HepG2 (cell line): Measurements from ENCODE around the gene TRIM44. TPM values are rescaled to one million over a fixed set of nuclear protein-coding genes. Genes with fewer than 3 reads are reported as not detected.

Experiments
- CHD4 ChIP-seq: fragments of 200-600 bp; sonication (generic); IDR thresholded peaks from 2 replicates; pipeline ENCODE4 v1.7.0; 2017; ENCODE audit warnings: mild to moderate bottlenecking, low read length, borderline replicate concordance
- CREB1 ChIP-seq, 2 experiments: fragments of 450-650 bp in 1 of 2; IDR thresholded peaks; 2 replicates each; pipeline ENCODE4 v1.6.1; 2016 to 2017; ENCODE audit warnings: control low read depth in 1 of 2, mild to moderate bottlenecking in 1 of 2, missing compliant biosample characterization in 1 of 2, missing genetic modification characterization in 1 of 2
- EED ChIP-seq: sonication (generic); formaldehyde crosslinking; IDR thresholded peaks from 2 replicates; pipeline ENCODE4 v1.5.0; 2020; ENCODE audit warnings: mild to moderate bottlenecking, missing genetic modification reagents
- HNRNPLL ChIP-seq: fragments of 200-400 bp; formaldehyde crosslinking; IDR thresholded peaks from 2 replicates; pipeline ENCODE4 v1.6.1; 2017; ENCODE audit warnings: mild to moderate bottlenecking, low read depth, low read length; ENCODE audit not compliant: poor library complexity, severe bottlenecking
- HOXA3 ChIP-seq: sonication (generic); formaldehyde crosslinking; IDR thresholded peaks from 2 replicates; pipeline ENCODE4 v1.5.0; 2020; ENCODE audit warnings: missing genetic modification reagents
- JUND ChIP-seq: sonication (generic); formaldehyde crosslinking; IDR thresholded peaks from 2 replicates; pipeline ENCODE4 v1.8.0; 2022; ENCODE audit warnings: mild to moderate bottlenecking, missing genetic modification reagents
- SIN3B ChIP-seq: fragments of 150-350 bp; IDR thresholded peaks from 2 replicates; pipeline ENCODE4 v1.6.1; 2014; ENCODE audit warnings: low read length
- ZBTB7B ChIP-seq: sonication (generic); formaldehyde crosslinking; IDR thresholded peaks from 2 replicates; pipeline ENCODE4 v1.4.0; 2020; ENCODE audit warnings: missing genetic modification reagents
- ZNF180 ChIP-seq: sonication (generic); formaldehyde crosslinking; IDR thresholded peaks from 2 replicates; pipeline ENCODE4 v1.4.0; 2020; ENCODE audit warnings: low read depth, missing genetic modification reagents, borderline replicate concordance
- ZNF484 ChIP-seq: sonication (generic); formaldehyde crosslinking; IDR thresholded peaks from 2 replicates; pipeline ENCODE4 v1.5.1; 2020; ENCODE audit warnings: mild to moderate bottlenecking, low read depth, missing genetic modification reagents, borderline replicate concordance
- ZNF549 ChIP-seq: sonication (generic); formaldehyde crosslinking; IDR thresholded peaks from 2 replicates; pipeline ENCODE4 v1.5.0; 2020; ENCODE audit warnings: missing genetic modification reagents
- ZNF558 ChIP-seq: sonication (generic); formaldehyde crosslinking; IDR thresholded peaks from 2 replicates; pipeline ENCODE4 v1.9.0; 2022; ENCODE audit warnings: mild to moderate bottlenecking, missing genetic modification reagents, borderline replicate concordance
- polyA plus RNA-seq, 8 experiments: library from polyadenylated mRNA; depleted of rRNA in 3 of 8; stranded (reverse) in 7 of 8; unstranded in 1 of 8; fragments of >200 nt; fragmentation: Illumina TruSeq in 4 of 8; extraction: Trizol in 4 of 8; gene quantifications; 2 replicates each; pipeline versions ENCODE4 v1.2.1 to v1.2.3, GENCODE V29; 2011 to 2016; ENCODE audit warnings: low read depth in 4 of 8, missing spikeins in 1 of 8, mixed read lengths in 1 of 8; ENCODE audit not compliant: insufficient read depth in 1 of 8
- total RNA-seq, 5 experiments: library from RNA; depleted of rRNA; stranded (reverse); fragments of >200 nt; fragmentation: Illumina TruSeq; extraction: Trizol; gene quantifications; 2 replicates each; pipeline ENCODE4 v1.2.3, GENCODE V29; 2016; ENCODE audit warnings: low read depth in 1 of 5
- TF ChIP-seq, protein P1 (sequence below): sonication (generic); formaldehyde crosslinking; IDR thresholded peaks from 2 replicates; pipeline ENCODE4 v1.8.0; 2022; ENCODE audit warnings: mild to moderate bottlenecking, missing genetic modification reagents; ENCODE audit not compliant: insufficient replicate concordance
- TF ChIP-seq, protein P2 (sequence below): sonication (generic); formaldehyde crosslinking; IDR thresholded peaks from 2 replicates; pipeline ENCODE4 v1.5.1; 2020; ENCODE audit warnings: mild to moderate bottlenecking, missing genetic modification reagents

Gene TRIM44
- total and polyA plus RNA-seq, 2 of the 13 experiments (the other 11 are each of a cell fraction or from before 2014, with no cell fraction given) = 22.7 to 50.3 TPM

DNA sequence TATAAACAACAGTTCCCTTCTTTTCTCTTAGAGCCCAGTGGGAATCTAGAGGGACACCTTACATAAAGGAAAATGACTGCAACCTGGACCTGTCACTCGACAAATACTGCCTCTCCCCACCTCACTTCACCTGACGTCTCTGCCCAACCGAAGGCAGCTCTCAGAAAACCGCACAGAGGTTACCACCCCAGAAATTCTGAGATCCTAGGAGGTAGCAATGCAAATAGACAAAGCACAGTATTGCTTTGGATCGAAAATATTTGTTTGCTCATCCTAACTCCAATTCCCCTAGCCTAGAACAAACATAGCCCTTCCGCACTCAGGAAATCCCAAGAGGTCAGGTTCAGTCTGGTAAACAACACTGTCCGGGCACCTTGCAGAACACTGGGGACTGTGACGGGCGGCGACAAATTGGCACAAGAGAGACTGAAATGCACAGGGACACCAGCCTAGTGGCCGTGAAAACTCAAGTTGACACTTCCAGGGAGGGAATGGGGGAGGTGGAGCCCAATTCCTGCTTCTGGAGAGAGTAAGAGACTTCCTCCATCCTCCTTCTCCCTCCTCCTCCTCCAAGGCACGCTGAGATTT lies 420 bp upstream of the TRIM44 start (continued):
- TF ChIP-seq, protein P1, sequence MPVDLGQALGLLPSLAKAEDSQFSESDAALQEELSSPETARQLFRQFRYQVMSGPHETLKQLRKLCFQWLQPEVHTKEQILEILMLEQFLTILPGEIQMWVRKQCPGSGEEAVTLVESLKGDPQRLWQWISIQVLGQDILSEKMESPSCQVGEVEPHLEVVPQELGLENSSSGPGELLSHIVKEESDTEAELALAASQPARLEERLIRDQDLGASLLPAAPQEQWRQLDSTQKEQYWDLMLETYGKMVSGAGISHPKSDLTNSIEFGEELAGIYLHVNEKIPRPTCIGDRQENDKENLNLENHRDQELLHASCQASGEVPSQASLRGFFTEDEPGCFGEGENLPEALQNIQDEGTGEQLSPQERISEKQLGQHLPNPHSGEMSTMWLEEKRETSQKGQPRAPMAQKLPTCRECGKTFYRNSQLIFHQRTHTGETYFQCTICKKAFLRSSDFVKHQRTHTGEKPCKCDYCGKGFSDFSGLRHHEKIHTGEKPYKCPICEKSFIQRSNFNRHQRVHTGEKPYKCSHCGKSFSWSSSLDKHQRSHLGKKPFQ (CRISPR knock-in tag) = no peak
- no peak for TF ChIP-seq SIN3B
- TF ChIP-seq, protein P2, sequence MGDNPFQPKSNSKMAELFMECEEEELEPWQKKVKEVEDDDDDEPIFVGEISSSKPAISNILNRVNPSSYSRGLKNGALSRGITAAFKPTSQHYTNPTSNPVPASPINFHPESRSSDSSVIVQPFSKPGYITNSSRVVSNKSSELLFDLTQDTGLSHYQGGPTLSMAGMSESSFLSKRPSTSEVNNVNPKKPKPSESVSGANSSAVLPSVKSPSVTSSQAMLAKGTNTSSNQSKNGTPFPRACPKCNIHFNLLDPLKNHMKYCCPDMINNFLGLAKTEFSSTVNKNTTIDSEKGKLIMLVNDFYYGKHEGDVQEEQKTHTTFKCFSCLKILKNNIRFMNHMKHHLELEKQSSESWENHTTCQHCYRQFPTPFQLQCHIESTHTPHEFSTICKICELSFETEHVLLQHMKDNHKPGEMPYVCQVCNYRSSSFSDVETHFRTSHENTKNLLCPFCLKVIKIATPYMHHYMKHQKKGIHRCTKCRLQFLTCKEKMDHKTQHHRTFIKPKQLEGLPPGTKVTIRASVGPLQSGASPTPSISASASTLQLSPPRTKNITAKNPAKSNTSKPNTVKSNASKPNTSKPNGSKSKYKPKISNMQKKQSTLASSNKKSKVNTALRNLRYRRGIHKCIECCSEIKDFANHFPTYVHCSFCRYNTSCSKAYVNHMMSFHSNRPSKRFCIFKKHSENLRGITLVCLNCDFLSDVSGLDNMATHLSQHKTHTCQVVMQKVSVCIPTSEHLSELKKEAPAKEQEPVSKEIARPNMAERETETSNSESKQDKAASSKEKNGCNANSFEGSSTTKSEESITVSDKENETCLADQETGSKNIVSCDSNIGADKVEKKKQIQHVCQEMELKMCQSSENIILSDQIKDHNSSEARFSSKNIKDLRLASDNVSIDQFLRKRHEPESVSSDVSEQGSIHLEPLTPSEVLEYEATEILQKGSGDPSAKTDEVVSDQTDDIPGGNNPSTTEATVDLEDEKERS (CRISPR knock-in tag) = peak; percentile 89
- TF ChIP-seq JUND = peak; percentile 43; the same call in 1 of the 2 replicates
- TF ChIP-seq ZNF484 (CRISPR knock-in tag) = no peak
- TF ChIP-seq ZNF558 (CRISPR knock-in tag) = no peak
- TF ChIP-seq EED (CRISPR knock-in tag) = no peak
- no peak for TF ChIP-seq CREB1 (IDR thresholded peaks at IDR 0.05)
- peak; percentile 77 for TF ChIP-seq CREB1 (CRISPR knock-in tag; IDR thresholded peaks at IDR 0.05)
- TF ChIP-seq CHD4 = no peak; the same call in 1 of the 2 replicates
- no peak for TF ChIP-seq ZNF180 (CRISPR knock-in tag)
- no peak for TF ChIP-seq ZNF549 (CRISPR knock-in tag)
- TF ChIP-seq HOXA3 = no peak
- no peak for TF ChIP-seq HNRNPLL
- peak; percentile 54; the same call in 1 of the 2 replicates for TF ChIP-seq ZBTB7B (CRISPR knock-in tag)
- TF ChIP-seq, all 625 proteins: peak for 157
